Hematopoietic multipotent progenitor cell treated with erythropoietin and hydrocortisone succinate and interleukin-3 and kit ligand, for 15 days (in vitro differentiated cells): ENCODE results near the gene DNAH8.
"Not testable (repeated sequence)": the region's sequence is repeated elsewhere in the genome, so short reads cannot be mapped to it uniquely, and the experiment has no call there.

ENCODE experiments used
- DNase-seq: peaks from one replicate; pipeline ENCODE4 v3.0.0-alpha.2; 2015; ENCODE audit warnings: low spot score

Gene DNAH8

DNA sequence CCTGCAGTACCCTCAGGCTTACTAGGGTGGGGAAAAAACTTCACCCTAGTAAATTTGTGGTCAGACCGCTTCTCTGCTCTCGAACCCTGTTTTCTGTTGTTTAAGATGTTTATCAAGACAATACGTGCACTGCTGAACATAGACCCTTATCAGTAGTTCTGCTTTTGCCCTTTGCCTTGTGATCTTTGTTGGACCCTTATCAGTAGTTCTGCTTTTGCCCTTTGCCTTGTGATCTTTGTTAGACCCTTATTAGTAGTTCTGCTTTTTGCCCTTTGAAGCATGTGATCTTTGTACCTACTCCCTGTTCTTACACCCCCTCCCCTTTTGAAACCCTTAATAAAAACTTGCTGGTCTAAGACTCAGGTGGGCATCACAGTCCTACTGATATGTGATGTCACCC is 15.4 kb upstream of the DNAH8 start:
- not testable (repeated sequence) for DNase-seq

DNA sequence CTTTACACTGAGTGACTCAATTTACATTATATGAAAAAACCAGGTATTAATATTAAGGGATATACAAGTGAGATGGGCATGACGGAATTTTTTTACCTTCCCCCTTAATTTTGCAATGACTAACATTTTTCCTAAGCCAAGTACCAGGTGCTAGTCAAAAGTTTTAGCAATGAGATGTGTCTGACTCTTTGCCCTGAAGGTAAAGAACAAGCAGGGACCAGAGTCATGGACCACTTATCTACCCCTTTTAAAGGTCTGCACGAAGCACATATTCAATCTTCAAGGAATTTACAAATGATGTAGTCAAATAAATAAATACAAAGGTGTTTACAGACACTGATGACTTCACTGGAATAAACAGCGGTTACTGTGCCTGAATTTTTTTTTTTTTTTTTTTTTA is 13.6 kb upstream of the DNAH8 start:
- DNase-seq, result no peak

DNA sequence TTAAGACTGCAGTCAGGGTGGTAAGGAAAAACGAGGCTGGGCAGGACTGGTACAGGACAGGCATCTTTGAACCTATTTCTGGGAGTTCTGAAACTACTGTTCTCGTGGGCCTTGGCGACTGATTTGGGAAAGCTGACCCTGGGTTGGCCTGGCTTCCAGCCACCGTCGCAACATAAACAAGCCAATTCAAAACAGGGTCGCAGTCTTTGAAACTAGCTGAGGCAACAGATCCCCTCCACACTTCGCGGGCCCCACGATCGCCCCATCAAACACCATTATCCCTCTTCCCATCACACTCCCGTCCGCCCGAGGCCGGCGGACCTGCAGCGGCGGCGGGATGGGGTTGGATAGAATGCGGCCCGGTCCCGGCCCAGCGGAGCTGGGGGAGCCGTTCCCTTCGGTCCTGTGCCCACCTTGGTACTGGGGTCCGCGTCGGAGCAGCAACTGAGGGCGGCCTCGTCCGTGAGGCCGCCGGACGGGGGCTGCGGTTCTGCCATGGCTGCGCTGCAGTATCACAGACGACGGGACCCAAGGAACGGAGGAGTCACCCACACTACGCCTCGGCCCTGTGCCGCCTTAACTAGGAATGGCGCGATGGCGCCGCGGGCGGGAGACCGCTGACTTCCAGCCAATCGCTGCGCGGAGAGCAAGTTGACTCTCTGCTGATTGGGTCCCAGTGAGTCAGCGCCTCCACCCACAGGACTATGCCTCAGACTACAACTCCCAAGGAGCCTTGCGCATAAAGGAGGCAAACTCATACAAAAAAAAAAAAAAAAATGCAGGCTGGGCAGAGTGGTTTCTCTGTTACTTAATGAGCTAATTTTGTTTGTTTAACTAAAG is 12.3 kb upstream of the DNAH8 start, which contains the start of gene GLO1:
Gene GLO1, minus strand, starts transcription at position 588 of the 840 bp plus-strand sequence. Its CDS starts 91 bp downstream, at position 497.
- peak; percentile 97 for DNase-seq

DNA sequence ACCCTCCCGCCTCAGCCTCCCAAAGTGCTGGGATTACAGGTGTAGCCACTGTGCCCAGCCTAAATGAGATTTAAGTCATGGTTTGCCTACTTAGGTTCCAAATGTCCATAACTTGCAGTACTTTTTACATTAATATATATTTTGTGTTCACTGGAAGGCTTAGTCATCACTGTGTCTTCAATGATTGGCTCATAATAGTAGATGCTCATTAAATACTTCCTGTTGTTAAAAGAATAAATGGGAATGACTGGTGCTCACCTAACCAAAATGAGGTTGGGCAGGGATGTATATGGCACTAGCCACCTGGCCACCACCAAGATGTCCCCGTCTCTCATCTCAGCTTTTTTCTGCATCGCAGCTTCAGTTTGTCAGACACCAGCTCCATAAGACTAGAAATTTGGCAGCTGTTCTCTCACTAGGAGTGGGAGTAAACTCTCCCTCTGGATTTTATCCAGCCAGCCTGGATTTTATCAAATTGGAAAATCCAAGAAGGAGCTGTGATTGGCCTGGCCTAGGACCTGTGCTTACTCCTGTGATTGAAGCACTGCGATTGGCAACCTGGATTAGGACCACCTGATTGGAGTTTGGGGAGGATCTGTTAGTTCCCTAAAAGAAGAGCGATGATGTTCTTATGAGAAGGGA is 11.0 kb upstream of the DNAH8 start:
- DNase-seq, result no peak

DNA sequence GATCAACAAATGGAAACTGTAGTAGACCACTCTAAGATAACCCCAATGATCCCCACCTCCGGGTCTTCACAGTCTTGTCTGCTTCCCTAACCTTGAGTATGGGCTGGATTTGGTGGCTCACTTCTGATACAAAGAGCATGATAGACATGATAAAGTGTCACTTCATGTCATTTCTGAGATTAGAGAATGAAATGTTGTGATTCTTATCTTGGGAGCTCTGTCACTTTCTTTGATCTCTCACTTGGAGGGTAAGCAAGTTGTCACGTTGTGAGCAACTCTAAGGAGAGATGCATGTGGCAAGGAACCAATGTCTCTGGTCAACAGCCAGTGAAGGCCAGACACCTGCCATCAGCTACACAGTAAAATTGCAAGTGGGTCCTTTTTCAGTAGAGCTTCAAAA is 9.2 kb upstream of the DNAH8 start:
- DNase-seq, result no peak

DNA sequence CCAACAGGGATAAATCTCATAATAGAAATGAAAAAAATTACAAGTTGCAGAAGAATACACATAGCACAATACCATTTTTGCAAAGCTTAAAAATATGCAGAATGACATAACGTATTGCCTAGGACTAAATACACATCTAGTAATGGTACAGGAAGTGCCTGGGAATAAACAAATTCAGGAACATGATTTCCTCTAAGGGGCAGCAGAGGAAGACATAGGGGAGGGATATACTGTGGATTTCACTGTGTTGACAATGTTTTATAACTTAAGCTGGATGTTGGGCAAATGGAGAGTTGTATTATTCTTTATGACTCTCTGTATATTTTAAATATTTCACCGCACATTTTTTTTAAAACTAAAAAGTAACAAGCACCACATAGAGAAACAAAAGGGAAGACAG is 6.6 kb upstream of the DNAH8 start:
- DNase-seq, result no peak

DNA sequence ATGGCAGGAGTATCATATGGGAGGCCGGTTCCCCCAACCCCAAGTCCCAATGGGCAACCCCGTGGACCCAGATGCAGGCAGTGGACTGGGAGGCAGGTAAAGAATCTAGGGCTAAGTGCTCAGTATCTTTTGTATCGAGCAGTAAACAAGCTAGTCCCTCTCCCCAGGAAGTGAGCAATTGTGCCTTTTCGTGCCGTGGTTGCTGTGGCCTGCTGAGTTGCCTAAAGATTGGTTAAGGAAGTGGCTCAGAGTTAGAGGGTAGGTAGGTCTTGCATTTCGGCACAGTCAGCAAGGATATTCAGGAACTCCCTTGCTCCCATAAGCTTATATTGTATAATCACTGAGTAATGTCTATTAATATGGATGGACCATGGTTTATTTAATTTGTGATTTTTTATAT is 1.3 kb upstream of the DNAH8 start:
- no peak for DNase-seq

DNA sequence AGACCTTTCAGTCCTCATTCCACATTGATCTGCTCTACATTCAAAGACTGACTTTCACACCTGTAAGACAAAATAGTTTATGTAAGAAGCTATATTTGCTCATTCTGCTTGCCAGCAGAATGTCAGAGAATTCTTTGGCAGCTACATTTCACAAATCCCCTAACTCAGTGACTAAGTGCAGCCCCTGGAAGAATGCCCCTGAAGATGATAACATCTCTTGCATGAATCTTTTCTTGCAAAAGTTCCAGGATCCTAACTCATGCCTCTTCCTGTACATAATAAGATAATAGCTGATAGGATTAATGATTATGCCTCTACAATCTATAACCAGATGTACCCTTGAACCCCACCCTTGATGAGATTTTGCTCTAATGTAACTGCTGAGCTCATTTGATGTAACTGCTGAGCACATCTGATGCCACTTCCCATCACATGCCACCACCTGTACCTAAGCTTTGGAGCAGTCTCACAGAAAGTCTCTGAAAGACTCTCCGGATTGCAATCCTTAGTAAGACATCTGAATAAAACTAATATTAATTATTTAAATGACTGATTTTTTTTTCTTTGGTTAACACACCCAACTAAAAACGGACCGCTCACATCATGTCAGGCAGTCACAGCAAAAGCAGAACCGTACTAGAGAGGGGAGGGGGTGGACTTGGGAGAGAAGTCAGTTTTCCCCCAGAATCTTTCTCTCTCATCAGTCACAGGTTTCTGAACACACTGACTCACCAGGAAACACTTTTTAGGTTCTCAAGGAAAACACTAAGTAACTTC is 684 bp upstream of the DNAH8 start:
- no peak for DNase-seq

DNA sequence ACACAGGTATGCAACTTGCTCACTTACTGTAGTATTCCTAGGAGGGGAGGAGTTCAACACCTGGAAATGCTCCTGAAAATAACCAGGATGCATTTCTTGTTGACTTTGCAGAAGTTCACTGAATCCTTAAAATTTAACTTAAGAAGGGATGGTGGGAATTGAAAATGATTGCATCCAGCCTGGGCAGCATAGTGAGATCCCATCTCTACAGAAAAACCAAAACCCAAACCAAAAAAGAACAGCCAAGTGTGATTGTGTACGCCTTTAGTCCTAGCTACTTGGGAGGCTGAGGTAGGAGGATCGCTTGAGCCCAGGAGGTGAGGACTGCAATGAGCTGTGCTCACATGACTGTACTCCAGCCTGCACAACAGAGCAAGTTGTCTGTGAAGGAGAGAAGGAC is 1.7 kb downstream of the DNAH8 start:
- no peak for DNase-seq

DNA sequence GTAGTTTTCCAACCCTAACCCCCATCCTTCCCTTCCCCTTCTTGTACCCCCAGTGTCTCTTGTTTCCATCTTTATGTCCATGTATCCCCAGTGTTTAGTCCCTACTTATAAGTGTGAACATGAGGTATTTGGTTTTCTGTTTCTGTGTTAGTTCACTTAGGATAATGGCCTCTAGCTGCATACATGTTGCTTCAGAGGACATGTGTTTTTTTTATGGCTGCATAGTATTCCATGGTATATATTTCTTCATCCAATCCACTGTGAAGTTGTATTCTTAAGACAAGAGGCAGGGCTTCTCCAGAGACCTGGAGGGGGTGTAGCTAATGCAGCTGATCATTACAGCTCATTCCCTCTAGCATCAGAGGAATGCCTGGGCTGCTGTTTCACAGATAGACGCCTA is 4.2 kb downstream of the DNAH8 start:
- DNase-seq, result no peak

DNA sequence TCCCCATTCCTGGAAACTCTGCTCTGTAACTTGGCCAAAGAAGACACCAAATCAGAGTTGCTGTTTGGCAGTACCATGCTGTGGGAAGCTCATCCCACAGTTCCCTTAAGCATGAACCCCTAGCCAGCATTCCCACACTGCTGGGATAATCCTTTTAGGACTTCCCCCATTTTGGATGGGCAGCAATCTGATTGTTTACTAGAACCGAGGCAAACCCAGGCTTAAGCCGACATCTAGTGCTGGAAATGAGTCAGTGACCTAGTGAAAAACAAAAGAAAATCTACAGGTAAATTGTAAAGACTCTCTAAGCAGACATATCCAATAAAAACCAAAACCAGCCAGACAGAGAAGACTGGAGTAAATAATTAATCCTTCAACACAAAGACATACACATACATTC is 5.2 kb downstream of the DNAH8 start:
- no peak for DNase-seq

DNA sequence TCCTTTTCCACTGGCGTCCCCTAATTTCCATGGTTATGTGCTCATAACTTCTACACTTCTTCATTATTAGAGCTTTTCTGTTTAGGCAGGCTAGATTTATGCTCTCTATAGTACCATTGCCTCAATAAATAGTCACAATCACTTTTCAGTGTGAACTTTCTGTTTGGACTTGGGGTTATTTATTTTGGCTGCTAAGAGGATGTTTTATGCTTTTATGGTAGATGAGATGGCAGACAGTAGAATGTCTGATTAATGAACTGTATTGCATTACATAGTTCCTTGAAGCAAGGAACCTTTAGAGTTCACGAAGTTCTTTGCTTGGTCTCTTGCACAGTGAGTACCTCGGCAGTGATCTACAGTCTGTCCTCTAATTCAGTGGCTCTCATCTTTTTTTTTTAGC is 6.9 kb downstream of the DNAH8 start:
- DNase-seq, result no peak

DNA sequence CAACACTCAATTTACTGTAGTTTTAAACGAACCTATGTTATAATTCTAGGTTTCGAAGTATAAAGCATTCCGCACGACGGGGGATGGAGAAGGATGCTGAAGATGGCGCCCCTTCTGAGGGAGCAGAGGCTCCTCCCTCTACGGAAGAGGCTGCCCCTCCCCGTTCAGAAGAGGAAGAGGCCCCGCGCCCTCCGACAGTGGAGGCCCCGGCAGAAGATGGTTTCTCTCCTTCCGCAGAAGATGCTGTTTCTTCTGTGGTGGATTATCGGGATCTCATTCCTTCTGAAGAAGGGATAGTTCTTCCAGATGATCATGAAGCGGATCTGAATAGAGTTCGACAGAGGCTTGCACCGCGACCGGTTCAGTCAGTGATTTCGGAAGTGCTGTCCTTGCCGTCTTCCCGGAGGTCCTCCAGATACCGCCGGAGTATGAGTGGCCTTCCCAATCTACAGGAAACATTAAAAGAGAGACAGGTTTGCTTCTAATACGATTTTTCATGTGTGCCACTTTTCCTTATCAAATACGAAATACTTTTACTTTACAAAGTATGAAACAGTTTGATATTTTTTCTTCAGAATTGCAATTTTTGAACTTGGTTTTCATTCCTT is 7.7 kb downstream of the DNAH8 start:
- DNase-seq, result no peak

DNA sequence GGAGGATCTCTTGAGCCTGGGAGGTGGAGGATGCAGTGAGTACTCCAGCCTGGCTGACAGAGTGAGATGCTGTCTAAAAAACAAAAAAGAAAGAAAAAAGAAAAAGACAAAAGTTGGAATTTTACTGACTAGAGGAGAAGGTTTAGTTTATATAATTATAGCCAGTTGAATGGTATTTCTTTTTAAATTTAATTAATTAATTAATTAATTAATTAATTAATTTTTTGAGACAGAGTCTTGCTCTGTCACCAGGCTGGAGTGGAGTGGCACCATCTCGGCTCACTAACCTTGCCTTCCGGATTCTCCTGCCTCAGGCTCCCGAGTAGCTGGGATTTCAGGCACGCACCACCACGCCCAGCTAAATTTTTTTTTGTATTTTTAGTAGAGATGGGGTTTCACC is 8.7 kb downstream of the DNAH8 start:
- no peak for DNase-seq

DNA sequence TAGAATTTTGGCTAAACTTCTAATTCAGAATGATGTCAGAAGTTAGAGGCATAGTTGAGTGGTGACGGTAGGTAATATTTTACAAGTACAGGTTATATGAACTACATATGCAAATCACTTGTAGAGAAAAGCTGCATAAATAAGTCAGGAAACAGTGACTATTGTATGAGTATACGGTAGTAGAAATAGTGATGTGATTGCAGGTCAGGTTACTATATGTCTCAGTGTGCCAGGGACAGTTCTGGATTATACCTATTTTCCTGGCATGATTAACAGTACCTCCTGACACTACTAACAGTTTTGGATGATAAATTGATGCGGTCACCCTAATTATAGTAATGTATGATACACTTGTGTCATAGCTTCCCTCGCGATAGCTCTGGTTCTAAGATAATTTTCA is 9.2 kb downstream of the DNAH8 start:
- DNase-seq, result no peak

DNA sequence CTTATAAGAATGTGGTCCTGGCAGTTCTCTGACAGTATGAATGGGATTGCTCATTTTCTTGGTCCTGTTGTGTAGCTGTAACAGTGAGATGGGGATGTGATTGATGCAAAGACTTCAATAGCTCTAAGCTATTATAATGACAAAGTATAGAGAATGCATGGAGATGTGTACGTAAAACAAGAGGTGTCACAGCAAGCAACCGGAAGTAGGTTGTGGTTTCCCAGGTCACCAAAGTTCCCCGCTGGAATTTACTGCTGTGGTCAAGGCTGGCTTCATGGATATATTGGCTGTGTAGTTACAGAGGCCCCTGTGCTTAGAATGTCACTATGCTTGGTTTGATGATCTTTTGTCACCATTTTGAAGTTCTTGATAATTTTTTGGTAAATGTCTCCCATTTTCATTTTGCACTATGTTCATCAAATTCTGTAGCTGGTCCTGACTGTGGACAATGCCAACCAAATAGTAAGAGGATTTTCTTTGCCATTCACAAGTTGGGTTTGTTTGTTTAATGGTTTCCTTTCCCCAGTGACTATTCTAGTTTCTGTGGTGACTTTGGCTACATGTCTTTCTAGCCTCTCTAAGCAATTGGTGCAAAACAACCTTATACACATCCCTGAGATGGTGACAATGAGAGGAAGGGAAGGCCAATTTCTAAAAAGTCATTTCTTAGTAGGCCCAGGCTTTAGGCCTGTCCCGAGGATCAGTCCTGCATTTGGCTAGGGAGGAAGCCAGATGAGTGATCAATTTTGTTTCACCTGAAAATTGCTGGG is 10.5 kb downstream of the DNAH8 start:
- DNase-seq, result no peak

DNA sequence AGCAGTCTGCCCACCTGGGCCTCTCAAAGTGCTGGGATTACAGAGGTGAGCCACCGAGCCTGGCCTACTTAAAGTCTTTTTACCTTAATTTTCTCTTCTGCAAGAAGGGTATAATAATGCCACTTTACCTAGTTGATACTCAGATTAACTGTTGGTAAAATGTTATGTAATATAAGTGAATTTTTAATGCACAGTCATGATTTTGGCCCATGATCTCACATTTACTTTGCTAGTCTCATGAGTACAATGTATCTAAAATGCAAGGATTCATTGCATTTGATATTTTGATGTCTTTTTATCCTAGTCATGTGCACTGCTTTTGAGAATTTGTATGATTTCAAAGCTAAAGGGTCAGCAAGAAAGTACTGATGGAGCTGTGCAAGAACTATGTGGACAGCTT is 13.1 kb downstream of the DNAH8 start:
- no peak for DNase-seq

DNA sequence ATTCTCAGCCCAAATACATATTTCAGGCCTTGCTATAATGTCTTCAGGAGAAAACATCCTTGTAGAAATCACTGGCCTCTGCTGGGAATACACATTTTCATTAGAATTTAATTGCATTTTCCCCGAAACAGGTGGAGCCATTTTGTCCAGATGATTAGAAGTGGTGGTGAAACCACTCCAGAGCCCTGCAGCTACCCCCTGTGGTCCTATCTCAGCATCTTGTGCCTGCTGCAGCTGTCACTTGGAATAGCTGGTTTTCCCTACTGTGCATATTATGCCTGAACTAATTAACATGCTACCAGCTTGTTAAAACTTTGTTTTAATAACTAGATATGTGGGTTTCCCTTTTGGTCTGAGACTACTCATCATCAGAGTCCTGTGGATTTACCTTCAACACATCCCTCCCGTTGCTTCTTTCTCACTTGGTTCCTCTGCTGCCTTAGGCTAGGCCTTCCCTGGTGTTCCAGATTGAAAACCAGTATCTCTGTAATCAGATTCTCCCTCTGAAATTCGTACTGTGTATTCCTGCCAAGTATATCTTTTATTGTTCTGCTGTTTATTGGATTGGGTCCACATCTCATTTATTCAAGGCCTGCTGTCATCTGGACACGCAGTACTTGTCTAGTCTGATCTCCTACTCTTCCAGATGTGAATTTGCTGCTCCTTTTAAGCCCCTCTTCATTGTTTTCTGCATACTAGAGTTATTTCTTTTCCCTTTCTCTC is 15.2 kb downstream of the DNAH8 start:
- DNase-seq, result no peak

DNA sequence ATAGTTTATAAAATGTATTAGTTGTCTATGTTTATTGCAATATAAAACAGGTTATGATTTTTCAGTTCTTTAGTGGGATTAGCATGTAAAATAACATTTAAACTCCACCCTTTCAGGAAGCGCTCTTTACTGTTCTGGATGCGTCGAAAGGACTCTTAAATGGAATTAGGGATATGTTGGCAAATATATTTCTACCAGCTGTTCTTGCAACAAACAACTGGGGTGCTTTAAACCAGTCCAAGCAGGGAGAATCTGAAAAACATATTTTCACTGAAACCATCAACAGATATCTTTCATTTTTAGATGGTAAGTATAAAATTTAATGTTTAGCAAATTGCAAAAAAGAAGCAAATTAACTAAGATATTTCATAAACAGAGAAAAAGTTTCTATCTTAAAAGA is 21.8 kb downstream of the DNAH8 start:
- no peak for DNase-seq

DNA sequence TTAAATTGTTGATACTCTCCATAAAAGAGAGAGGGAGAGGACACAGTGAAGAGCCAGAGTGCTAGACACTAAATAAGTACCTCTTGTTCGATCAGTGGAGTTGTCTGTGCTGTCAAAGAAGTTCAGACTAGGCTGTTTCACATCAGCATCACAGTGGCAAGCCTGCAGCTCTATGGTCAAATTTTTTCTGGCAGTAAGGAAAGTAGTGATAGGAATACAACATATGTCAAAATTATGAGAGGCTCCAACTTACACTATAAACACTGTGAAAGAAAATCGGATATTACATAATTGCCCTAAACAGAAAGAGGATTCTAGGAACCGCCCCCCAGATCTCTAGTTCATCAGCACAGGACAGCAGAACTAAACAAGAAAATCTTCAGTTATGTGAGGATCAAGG is 23.1 kb downstream of the DNAH8 start:
- DNase-seq, result no peak

DNA sequence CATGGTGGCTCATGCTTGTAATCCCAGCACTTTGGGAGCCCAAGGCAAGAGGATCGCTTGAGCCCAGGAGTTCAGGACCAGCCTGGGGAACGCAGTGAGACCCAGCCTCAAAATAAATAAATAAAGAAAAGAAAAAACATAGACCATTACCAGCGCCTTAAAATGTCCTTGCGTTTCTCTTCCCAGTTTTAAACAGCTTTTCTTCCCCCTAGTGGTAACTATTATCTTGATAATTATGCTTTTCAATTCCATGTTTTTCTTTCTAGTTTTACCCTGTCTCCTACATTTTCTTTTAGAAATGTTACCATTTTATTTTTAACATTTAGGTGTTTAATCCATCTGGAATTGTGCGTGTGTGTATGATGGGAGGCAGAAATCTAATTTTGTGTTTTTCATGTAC is 24.4 kb downstream of the DNAH8 start:
- no peak for DNase-seq
